ENCODE results near the gene ADGRG1.

Gene ADGRG1

GRCh38 chr16:57680842-57681375 is 52.5 kb downstream of the ADGRG1 start:
- no peak for DNase-seq (ENCODE audit: extremely low read depth in 1 of 2, low read depth in 1 of 2)

DNA sequence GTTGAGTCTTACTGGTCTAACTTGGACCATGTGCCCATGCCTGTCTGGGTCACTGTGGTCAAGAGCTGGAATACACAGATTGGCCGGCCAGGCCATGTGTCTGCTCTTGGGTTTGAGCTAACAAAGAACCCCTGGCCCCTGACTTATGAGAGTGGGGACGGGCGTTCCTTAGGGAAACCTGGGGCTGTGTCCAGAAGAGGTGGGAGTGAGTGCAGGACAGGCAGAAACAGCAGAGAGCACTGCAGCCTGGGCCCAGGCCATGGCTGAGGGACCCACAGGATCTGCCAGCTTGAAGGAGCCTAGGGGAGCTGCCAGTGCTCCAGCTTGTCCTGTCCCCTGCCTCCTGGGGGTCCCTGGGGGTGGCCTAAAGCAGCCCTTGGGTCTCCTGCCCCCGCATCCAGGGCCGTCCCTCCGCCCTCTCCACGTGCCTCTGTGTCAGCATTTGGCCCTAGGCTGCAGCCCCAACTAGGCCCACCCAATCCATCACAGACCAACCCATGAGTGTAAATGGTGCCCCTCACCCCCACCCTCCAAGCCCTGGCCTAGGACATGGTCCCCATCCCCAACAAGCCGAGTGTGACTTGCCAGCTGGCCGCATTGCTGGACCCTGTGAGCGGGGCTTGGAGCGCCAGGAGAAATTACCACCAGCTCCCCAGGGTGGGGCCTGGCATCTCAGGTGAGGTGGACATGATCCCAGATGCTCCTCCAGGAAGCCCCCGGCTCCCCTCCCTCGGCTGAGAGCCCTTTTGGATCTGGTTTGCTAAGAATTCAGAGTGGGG is 53.7 kb downstream of the ADGRG1 start:
- no peak for DNase-seq (ENCODE audit: extremely low read depth in 1 of 2, low read depth in 1 of 2)

- DNase-seq (ENCODE audit: extremely low read depth in 1 of 2, low read depth in 1 of 2): no peak
These were observed 54.6 kb downstream of the ADGRG1 start for GRCh38 chr16:57682809-57683635.

DNA sequence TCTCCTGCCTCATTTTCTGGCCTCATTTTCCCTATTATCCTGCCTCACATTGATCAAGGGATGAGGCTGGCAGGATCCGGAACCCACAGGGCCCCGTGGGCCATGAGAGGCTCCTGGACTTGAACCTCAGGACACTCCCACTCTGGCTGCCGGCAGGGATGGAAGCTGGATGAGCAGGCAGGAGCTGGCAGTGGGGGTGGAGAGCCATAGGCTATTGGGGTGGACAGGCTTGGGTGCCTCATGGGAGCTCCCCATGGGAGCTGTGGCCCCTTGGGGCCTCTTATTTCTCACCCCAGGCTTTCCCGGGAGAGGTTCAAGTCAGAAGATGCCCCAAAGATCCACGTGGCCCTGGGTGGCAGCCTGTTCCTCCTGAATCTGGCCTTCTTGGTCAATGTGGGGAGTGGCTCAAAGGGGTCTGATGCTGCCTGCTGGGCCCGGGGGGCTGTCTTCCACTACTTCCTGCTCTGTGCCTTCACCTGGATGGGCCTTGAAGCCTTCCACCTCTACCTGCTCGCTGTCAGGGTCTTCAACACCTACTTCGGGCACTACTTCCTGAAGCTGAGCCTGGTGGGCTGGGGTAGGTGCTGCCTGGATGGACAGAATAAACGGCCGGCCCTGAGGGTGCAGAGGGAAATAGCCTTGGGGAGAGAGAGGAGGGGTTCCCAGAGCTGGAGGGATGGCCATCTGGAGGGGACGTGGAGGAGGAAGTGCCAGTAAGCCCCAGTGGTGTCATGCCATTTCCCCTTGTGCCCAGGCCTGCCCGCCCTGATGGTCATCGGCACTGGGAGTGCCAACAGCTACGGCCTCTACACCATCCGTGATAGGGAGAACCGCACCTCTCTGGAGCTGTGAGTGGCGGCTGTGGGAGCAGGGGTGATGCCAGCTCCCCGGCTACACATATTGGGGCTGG is 55.5 kb downstream of the ADGRG1 start:
- no peak for DNase-seq (ENCODE audit: extremely low read depth in 1 of 2, low read depth in 1 of 2)

DNA sequence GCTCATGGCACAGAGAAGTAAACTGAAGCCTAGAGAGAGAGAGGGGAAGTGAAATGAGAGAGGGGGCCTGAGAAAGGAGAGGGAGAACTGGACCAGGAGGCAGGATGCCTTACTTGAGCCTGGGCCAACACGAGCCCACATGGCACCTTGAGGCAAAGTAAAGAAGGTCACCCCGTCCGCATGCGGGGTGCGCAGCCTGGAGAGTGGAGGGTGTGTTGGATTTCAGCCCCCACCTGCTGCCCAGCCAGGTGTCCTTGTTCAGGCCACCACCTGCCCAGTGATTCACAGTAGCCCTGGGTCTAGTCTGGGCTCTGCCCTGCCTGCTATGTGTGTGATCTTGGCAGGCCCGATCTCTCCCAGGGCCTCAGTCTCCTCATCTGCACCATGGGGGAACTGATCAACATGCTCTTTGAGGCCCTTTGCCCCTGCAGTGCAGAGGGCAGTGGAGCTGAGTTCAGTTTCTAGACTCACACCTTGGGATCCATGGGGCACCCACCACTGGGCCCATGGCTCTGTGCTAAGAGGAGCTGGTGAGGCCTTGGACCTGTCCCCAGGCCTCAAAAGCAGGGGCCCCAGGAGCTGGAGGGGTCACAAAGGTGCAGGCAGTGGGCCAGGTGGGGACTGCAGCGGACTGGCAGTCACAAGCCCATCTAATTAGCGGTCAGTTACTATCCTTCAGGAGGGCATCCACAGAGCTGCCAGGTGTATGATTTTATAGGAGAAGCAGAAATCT is 56.4 kb downstream of the ADGRG1 start:
- DNase-seq (ENCODE audit: extremely low read depth in 1 of 2, low read depth in 1 of 2): no peak

GRCh38 chr16:57685633-57686032 is 57.2 kb downstream of the ADGRG1 start:
- DNase-seq (ENCODE audit: extremely low read depth in 1 of 2, low read depth in 1 of 2): no peak

DNA sequence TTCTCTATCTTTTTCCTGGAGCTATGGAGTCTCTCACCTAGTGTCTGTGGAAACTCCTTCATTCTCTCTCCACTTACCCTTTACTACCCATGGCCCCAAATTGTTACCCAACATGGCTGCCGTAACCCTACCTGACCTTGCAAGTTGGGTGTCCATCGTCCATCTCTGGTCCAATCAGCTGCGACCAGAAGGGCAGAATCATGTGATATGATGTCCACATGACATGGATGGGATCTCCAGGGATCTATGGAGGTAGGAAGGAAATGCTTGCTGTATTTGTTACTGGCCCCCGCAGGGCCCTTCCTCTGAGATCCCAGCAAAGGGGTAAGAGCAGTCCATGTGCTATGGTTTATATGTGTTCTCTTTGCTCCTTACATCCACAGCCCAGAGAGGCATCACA is 58.1 kb downstream of the ADGRG1 start:
- no peak for DNase-seq (ENCODE audit: extremely low read depth in 1 of 2, low read depth in 1 of 2)

DNA sequence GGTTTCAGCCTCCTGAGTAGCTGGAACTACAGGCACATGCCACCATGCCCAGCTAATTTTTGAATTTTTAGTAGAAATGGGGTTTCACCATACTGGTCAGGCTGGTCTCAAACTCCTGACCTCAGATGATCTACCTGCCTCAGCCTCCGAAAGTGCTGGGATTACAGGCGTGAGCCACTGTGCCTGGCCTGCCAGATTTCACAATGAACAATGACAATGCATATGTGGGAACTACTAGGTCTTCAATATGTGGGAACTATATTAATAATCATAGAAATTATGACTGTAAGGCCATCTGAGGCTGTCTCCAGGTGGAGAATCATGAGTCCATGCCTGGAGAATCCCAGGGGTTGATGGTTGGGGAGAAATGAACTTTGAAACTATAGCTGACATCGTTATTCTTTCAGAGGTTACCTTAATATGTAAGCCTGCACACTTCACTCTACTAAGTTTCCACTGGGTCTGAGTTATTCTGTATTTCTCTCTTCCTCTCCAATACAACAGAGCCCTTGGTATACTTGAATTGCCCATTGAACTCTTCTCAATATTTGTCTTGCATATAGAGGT is 59.0 kb downstream of the ADGRG1 start:
- DNase-seq (ENCODE audit: extremely low read depth in 1 of 2, low read depth in 1 of 2): no peak

- DNase-seq (ENCODE audit: extremely low read depth in 1 of 2, low read depth in 1 of 2): no peak
These were observed 60.1 kb downstream of the ADGRG1 start for GRCh38 chr16:57688487-57688986.

- DNase-seq (ENCODE audit: extremely low read depth in 1 of 2, low read depth in 1 of 2): no peak
These were observed 60.7 kb downstream of the ADGRG1 start for GRCh38 chr16:57688987-57689761.

DNA sequence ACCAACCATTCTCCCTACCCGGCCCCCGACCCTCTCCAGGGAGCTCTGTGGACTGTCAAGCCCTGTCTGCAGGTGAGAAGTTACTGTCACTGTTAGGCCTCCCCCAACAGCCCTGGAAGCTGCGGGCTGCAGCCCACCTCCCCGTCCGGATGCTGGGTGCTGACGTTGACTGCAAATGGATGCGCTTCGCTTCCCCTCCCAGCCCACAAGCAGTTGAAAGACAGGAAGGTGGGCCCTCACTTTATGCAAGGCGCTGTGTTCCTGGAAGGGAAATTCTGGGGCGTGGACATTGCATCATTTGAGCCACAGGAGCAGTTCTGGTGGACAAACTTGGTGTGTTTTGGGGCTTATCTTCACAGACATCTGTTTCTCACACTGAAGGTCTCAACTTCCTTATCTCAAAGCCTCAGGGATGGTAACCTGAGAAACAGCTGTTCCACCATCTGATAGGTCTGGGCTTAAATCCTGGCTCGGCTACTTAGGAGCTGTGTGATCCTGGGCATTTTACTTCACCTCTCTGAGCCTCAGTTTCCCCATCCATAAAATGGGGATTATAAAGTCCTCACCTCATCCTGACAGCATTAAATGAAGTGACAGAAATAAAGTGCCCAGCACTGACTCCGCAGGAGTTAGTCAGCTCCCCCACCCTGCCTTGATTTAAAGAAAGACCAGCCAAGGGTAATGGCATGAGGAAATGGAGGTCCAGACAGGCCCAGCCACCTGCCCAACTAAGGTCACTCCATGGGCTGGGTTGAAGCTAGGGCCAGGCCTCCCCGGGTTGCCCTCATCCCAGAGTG is 61.5 kb downstream of the ADGRG1 start:
- peak; percentile 16 to 36 for DNase-seq (ENCODE audit: extremely low read depth in 1 of 2, low read depth in 1 of 2)

- DNase-seq (ENCODE audit: extremely low read depth in 1 of 2, low read depth in 1 of 2): no peak
These were observed 62.5 kb downstream of the ADGRG1 start for GRCh38 chr16:57690782-57691471.

- no peak for DNase-seq (ENCODE audit: extremely low read depth in 1 of 2, low read depth in 1 of 2)
These were observed 64.2 kb downstream of the ADGRG1 start for GRCh38 chr16:57692636-57693035.

- DNase-seq (ENCODE audit: extremely low read depth in 1 of 2, low read depth in 1 of 2): no peak
These were observed 65.1 kb downstream of the ADGRG1 start for GRCh38 chr16:57693550-57693949.

GRCh38 chr16:57694231-57694724 is 65.8 kb downstream of the ADGRG1 start:
- DNase-seq (ENCODE audit: extremely low read depth in 1 of 2, low read depth in 1 of 2): no peak

- peak in 1 of 2 donors; percentile 7 for DNase-seq (ENCODE audit: extremely low read depth in 1 of 2, low read depth in 1 of 2)
These were observed 66.6 kb downstream of the ADGRG1 start, which contains the start of gene DRC7 for GRCh38 chr16:57694725-57695679. Gene DRC7, plus strand, starts transcription at chr16:57694806. Its CDS starts 3,144 bp downstream, at chr16:57697950.
